Stimulated activated memory B cell treated with anti-CD40 and anti-IgM and Interleukin-4, amounts not matched to agents 10 μg/mL and 1 μg/mL and 100 μg/mL, for 72 hours (primary cell): ENCODE results near the gene CCDC12.

Experiments used
- ATAC-seq: fragments of 150-1000 bp; cut with Tn5 transposase; 2 replicates; pipeline ENCODE4 v1.10.0; 2021
- H3K27ac Mint-ChIP-seq: one replicate; pipeline ENCODE4 v1.8.0; 2022; ENCODE audit warnings: mild to moderate bottlenecking, mixed read lengths
- H3K27me3 Mint-ChIP-seq: one replicate; pipeline ENCODE4 v1.8.0; 2022; ENCODE audit warnings: mixed read lengths
- H3K36me3 Mint-ChIP-seq: one replicate; pipeline ENCODE4 v1.8.0; 2022; ENCODE audit warnings: mixed read lengths
- H3K4me1 Mint-ChIP-seq: one replicate; pipeline ENCODE4 v1.8.0; 2022; ENCODE audit warnings: mixed read lengths
- H3K4me3 Mint-ChIP-seq: one replicate; pipeline ENCODE4 v1.8.0; 2022; ENCODE audit warnings: mild to moderate bottlenecking, moderate library complexity, mixed read lengths
- H3K9me3 Mint-ChIP-seq: one replicate; pipeline ENCODE4 v1.8.0; 2022; ENCODE audit warnings: mixed read lengths

The CCDC12 gene

GRCh38 chr3:46902188-46902631, 74.3 kb downstream of the CCDC12 start:
- H3K27ac Mint-ChIP-seq, result no peak overlapping the region
- H3K27me3 Mint-ChIP-seq, result peaks cover 19% of the 10 kb centered on the region
- no peak overlapping the region for H3K4me3 Mint-ChIP-seq
- ATAC-seq, result no peak
- peaks cover 16% of the 10 kb centered on the region for H3K4me1 Mint-ChIP-seq
- no peaks in the 10 kb centered on the region for H3K9me3 Mint-ChIP-seq
- H3K36me3 Mint-ChIP-seq, result no peaks in the 10 kb centered on the region

- Mint-ChIP-seq H3K9me3 (no peaks in the 10 kb centered on the region), H3K4me3 (no peak overlapping the region), H3K36me3 (no peaks in the 10 kb centered on the region)
Observed at GRCh38 chr3:46901591-46902187, 74.9 kb downstream of the CCDC12 start.

GRCh38 chr3:46901061-46901460, 75.5 kb downstream of the CCDC12 start:
- H3K27ac Mint-ChIP-seq, result no peak overlapping the region
- H3K4me3 Mint-ChIP-seq, result no peak overlapping the region
- peaks cover 27% of the 10 kb centered on the region for H3K27me3 Mint-ChIP-seq
- no peaks in the 10 kb centered on the region for H3K9me3 Mint-ChIP-seq
- H3K36me3 Mint-ChIP-seq, result no peaks in the 10 kb centered on the region
- no peak for ATAC-seq
- peaks cover 16% of the 10 kb centered on the region for H3K4me1 Mint-ChIP-seq

More at GRCh38 chr3:46901591-46902187, 74.9 kb downstream of the CCDC12 start:
- Mint-ChIP-seq H3K27ac (no peak overlapping the region), H3K27me3 (peaks cover 20% of the 10 kb centered on the region), H3K4me1 (peaks cover 16% of the 10 kb centered on the region)
- no peak for ATAC-seq

GRCh38 chr3:46900356-46900755, 76.2 kb downstream of the CCDC12 start:
- no peaks in the 10 kb centered on the region for H3K9me3 Mint-ChIP-seq
- no peaks in the 10 kb centered on the region for H3K36me3 Mint-ChIP-seq
- H3K27me3 Mint-ChIP-seq, result peaks cover 34% of the 10 kb centered on the region
- no peak overlapping the region for H3K4me3 Mint-ChIP-seq
- no peak overlapping the region for H3K27ac Mint-ChIP-seq
- H3K4me1 Mint-ChIP-seq, result peaks cover 18% of the 10 kb centered on the region
- no peak for ATAC-seq

GRCh38 chr3:46900007-46900292, 76.6 kb downstream of the CCDC12 start:
- no peak overlapping the region for H3K27ac Mint-ChIP-seq
- peaks cover 38% of the 10 kb centered on the region for H3K27me3 Mint-ChIP-seq
- no peak for ATAC-seq

GRCh38 chr3:46899151-46900006, 77.2 kb downstream of the CCDC12 start:
- Mint-ChIP-seq H3K36me3 (no peaks in the 10 kb centered on the region), H3K27me3 (peaks cover 40% of the 10 kb centered on the region), H3K4me3 (no peak overlapping the region), H3K9me3 (no peaks in the 10 kb centered on the region), H3K27ac (no peak overlapping the region), H3K4me1 (peaks cover 21% of the 10 kb centered on the region)
- no peak for ATAC-seq

More at GRCh38 chr3:46900007-46900292, 76.6 kb downstream of the CCDC12 start:
- no peaks in the 10 kb centered on the region for H3K36me3 Mint-ChIP-seq
- no peaks in the 10 kb centered on the region for H3K9me3 Mint-ChIP-seq
- H3K4me3 Mint-ChIP-seq, result no peak overlapping the region
- H3K4me1 Mint-ChIP-seq, result peaks cover 21% of the 10 kb centered on the region

- ATAC-seq, result peak; percentile 31
- Mint-ChIP-seq H3K4me3 (peak overlapping the region; percentile 55), H3K9me3 (no peaks in the 10 kb centered on the region), H3K27me3 (peaks cover 47% of the 10 kb centered on the region), H3K36me3 (no peaks in the 10 kb centered on the region), H3K27ac (no peak overlapping the region), H3K4me1 (peaks cover 27% of the 10 kb centered on the region)
Observed at GRCh38 chr3:46898321-46899150, 78.0 kb downstream of the CCDC12 start.

GRCh38 chr3:46897829-46898320, 78.7 kb downstream of the CCDC12 start:
- H3K27ac Mint-ChIP-seq, result no peak overlapping the region
- H3K36me3 Mint-ChIP-seq, result no peaks in the 10 kb centered on the region
- no peak overlapping the region for H3K4me3 Mint-ChIP-seq
- peaks cover 32% of the 10 kb centered on the region for H3K4me1 Mint-ChIP-seq
- peaks cover 54% of the 10 kb centered on the region for H3K27me3 Mint-ChIP-seq
- no peaks in the 10 kb centered on the region for H3K9me3 Mint-ChIP-seq
- no peak for ATAC-seq

- Mint-ChIP-seq H3K4me3 (no peak overlapping the region), H3K9me3 (no peaks in the 10 kb centered on the region), H3K27me3 (peaks cover 58% of the 10 kb centered on the region), H3K36me3 (no peaks in the 10 kb centered on the region), H3K4me1 (peaks cover 37% of the 10 kb centered on the region), H3K27ac (no peak overlapping the region)
- no peak for ATAC-seq
Observed at GRCh38 chr3:46897031-46897430, 79.5 kb downstream of the CCDC12 start.

- Mint-ChIP-seq H3K27me3 (peaks cover 64% of the 10 kb centered on the region), H3K9me3 (no peaks in the 10 kb centered on the region), H3K27ac (no peak overlapping the region), H3K4me3 (no peak overlapping the region), H3K36me3 (no peaks in the 10 kb centered on the region), H3K4me1 (peaks cover 37% of the 10 kb centered on the region)
- no peak for ATAC-seq
Observed at GRCh38 chr3:46896386-46896785, 80.2 kb downstream of the CCDC12 start.

GRCh38 chr3:46895761-46896160, 80.8 kb downstream of the CCDC12 start:
- ATAC-seq, result no peak
- H3K4me1 Mint-ChIP-seq, result peaks cover 37% of the 10 kb centered on the region
- no peak overlapping the region for H3K27ac Mint-ChIP-seq
- H3K36me3 Mint-ChIP-seq, result no peaks in the 10 kb centered on the region
- no peak overlapping the region for H3K4me3 Mint-ChIP-seq
- H3K9me3 Mint-ChIP-seq, result no peaks in the 10 kb centered on the region
- peaks cover 71% of the 10 kb centered on the region for H3K27me3 Mint-ChIP-seq

- Mint-ChIP-seq H3K36me3 (no peaks in the 10 kb centered on the region), H3K27me3 (peaks cover 76% of the 10 kb centered on the region), H3K9me3 (no peaks in the 10 kb centered on the region), H3K4me1 (peaks cover 37% of the 10 kb centered on the region), H3K27ac (no peak overlapping the region), H3K4me3 (no peak overlapping the region)
- ATAC-seq, result peak; percentile 72
Observed at GRCh38 chr3:46895204-46895660, 81.3 kb downstream of the CCDC12 start.

GRCh38 chr3:46894256-46894655, 82.3 kb downstream of the CCDC12 start:
- Mint-ChIP-seq H3K4me1 (peaks cover 37% of the 10 kb centered on the region), H3K9me3 (no peaks in the 10 kb centered on the region), H3K27ac (no peak overlapping the region), H3K27me3 (peaks cover 84% of the 10 kb centered on the region), H3K4me3 (no peak overlapping the region), H3K36me3 (no peaks in the 10 kb centered on the region)
- ATAC-seq, result no peak

- no peak overlapping the region for H3K27ac Mint-ChIP-seq
- no peaks in the 10 kb centered on the region for H3K36me3 Mint-ChIP-seq
- no peak overlapping the region for H3K4me3 Mint-ChIP-seq
- no peaks in the 10 kb centered on the region for H3K9me3 Mint-ChIP-seq
- peaks cover 32% of the 10 kb centered on the region for H3K4me1 Mint-ChIP-seq
- peaks cover 82% of the 10 kb centered on the region for H3K27me3 Mint-ChIP-seq
- no peak for ATAC-seq
Observed at GRCh38 chr3:46893763-46894162, 82.8 kb downstream of the CCDC12 start.

GRCh38 chr3:46893146-46893748, 83.3 kb downstream of the CCDC12 start:
- H3K4me3 Mint-ChIP-seq, result no peak overlapping the region
- no peaks in the 10 kb centered on the region for H3K9me3 Mint-ChIP-seq
- no peak for ATAC-seq
- peak overlapping the region; percentile 38 for H3K27ac Mint-ChIP-seq
- no peaks in the 10 kb centered on the region for H3K36me3 Mint-ChIP-seq
- peaks cover 77% of the 10 kb centered on the region for H3K27me3 Mint-ChIP-seq
- H3K4me1 Mint-ChIP-seq, result peaks cover 27% of the 10 kb centered on the region
